ENCODE data around the gene ZNF827.

The ZNF827 gene

DNA sequence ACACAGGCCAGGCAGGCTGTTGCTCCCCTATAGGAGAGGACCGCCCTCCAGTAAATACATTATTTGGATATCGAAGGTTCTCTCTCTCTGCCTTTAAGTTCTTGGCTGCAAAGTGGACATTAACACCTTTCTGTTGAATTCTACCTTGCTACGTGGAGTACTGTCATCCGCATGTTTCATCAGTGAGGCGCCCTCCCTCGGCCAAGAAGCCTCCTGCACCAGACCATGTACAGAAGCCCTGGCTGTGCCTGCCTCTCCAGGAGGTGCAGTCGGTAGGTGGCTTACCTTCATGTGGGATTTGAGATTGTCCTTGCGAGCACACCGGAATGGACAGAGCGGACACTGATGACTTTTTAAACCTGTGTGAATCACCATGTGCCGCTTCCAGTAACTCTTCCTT is 46.7 kb downstream of the ZNF827 start:
- no peak for DNase-seq (ENCODE audit: low read depth in 2 of 2)

DNA sequence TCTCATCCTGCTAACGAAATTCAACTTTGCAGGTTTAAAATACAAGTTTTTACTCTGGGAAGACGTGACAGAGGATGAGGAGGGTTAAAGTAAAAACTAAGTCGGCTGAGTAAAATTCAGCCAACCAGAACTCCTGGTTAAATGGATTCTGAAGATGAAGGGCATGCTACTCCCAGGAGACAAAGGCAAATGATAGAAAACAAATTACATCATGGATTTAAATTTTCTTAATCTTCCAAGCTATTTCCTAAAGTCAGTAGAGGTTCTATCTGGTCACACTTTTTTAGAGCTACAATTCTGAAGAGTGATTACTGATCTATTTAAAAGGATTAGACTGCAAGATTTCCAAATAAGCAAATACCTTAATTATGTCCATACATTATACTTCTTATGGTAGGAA is 47.9 kb downstream of the ZNF827 start:
- DNase-seq (ENCODE audit: low read depth in 2 of 2) = no peak

DNA sequence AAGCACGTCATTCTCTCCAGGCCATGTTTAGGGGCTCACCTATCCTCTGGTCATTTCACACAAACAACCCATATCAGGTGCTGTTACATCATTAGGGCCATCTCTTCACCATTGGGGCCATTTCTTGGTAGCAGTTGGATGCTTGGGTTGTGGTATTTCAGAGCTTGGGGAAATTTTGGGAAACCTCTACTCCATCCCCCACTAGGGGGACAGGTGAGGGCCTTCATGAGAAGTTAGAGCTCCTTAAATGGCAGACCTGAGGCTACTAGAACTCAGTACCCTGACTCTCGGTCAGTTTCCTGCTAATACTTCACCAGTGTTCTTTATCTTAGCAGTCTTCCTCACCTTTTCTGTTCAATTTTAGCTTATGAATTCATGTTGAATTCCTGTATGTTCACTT is 50.2 kb downstream of the ZNF827 start:
- DNase-seq (ENCODE audit: low read depth in 2 of 2) = no peak

DNA sequence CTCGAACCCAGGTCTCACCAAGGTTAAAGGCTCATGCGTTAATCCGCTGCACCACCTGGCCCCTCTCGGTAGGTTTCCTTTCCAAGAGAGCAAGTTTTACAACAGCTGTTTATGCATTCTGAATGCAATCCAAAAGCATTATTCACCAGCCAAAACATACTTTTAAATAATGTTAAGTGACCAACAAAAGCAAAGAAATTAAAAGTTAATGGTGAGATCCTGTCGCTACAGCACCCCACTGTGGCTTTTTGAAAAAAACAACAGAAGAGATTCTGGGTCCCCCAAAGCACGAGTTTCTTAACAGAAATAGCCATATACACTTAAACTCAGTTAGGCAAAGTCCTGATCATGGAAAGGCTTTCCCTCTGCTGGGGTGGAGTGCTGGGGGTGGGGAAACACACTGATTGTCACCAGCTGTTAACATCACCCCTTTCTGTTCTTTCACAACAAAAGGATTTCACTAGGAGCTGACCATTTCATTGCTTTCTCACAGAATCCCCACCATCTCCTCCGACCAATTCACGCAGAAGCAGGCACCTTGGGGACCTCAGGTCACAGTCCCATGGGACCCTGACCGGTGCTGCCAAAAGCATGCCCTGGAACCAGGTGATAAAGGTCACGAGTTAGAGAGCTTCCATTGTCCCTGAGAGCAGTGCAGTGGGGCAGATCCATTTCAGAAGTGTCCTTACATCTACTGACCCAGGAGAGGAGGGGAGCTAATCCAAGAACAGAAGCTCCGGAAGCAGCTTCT is 51.2 kb downstream of the ZNF827 start:
- no peak for DNase-seq (ENCODE audit: low read depth in 2 of 2)

DNA sequence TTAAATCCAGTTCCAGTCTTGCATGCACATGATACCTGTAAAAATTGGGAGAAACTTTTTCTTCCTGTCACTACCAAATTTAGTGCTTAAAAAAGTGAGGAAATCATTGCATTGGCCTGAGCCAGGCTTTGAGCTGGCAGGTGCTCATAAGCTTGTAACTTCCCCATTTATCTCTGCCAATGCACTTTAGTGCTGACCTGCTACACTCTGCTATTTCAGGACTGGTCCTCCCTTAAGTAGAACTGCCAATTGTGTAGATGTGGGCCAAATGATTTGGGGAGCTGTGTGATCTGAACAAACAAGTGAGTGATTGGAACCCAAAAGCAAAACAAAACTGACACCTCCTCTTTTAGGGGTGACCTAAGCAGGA is 51.8 kb downstream of the ZNF827 start:
- no peak for DNase-seq (ENCODE audit: low read depth in 2 of 2)

DNA sequence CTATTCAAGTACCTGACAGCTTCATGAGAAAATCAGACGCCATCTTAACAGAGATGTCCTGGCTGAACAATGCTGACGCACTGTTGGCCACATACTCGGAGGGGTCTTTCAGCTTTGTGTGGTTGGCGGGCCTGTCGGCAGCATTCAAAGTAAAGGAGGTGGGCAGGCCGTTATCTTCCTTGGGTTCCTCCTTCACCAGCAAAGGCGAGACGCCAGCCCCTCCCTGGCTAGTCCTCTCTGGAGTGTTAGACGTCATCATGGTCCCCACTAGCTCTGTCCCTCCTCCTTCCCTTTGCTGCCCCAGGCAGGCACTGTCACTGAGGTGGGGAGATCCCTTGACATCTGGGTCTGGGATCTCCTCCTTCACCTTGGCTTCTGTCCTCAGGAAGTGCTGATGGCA is 53.0 kb downstream of the ZNF827 start:
- no peak for DNase-seq (ENCODE audit: low read depth in 2 of 2)

DNA sequence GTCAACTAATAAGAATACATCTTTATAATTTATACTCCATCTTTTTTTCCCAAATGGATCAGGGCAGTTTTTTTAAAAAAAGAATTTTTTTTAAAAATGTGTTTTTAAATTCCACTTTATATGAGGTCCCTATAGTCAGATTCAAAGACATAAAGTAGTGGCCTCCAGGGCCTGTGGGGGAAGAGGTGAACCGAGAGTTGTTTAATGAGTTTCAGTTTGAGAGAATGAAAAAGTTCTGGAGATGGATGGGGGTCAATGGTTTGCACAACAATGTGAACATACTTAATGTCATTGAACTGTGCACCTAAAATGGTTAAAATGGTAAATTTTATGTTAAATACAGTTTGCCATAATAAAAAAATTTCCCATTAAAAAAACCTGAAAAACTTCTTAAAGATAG is 53.8 kb downstream of the ZNF827 start:
- no peak for DNase-seq (ENCODE audit: low read depth in 2 of 2)

DNA sequence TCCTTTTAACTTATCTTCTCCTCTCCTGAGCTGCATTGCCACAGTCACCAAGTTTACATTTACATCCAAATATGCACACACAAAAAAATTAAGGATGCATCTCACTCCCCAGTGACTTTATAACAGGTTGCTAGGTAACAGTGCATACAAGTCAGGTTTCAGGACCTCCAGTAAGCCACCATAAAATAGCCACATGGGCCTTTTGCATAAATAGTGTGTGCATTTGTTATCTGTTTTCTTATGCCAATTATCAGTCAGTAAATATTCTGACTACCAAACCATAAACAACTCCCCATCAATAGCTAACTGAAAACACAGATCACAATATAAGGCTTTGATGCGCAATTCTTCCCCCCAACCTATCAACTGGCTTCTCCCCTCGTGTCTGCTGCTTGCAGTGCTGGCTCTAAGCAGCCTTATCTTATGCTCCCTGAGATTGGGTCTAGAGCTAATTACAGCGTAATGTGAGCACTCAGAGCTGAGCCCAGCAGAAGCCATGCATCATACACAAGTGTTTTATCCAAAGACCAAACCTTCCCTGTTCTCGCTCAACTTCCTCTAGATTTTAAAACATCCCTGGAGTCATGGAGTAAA is 55.4 kb downstream of the ZNF827 start:
- no peak for DNase-seq (ENCODE audit: low read depth in 2 of 2)

DNA sequence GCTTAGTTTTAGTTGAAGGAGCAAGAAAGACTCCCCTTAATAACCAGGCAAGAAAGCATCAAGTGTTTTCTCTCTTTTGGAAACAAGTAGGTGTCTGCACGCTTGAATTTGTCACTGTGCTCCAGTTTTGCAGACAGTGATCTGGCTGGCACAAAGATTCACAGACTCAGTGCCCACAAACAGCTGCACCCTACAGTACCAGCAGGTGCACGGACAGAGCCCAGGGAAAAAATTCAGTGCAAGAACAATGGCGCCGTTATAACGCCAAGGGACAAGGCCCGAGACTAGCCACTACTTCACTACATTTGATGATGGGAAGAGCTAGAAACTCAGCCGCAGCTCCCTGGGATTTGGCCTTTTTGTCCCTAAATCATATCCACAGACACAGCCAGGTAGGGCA is 56.0 kb downstream of the ZNF827 start:
- no peak for DNase-seq (ENCODE audit: low read depth in 2 of 2)

DNA sequence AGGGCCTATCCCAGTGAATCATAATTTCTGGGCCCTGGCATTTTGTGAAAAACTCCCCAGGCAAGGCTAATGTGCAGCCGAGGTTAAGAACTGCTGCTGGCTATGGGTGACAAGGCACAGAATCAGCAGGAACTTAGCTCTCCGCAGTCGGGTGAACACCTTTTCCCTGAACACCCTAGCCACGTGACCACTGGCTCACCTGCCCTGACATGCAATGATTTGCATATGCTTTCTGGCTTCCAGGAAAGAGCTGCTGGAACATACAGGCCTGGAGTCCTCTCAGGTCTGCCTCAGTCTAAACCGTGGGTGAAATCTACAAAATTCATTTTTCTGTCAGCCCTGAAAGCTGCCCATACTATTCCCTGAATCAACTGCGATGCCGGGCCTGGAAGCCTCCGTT is 56.6 kb downstream of the ZNF827 start:
- no peak for DNase-seq (ENCODE audit: low read depth in 2 of 2)

DNA sequence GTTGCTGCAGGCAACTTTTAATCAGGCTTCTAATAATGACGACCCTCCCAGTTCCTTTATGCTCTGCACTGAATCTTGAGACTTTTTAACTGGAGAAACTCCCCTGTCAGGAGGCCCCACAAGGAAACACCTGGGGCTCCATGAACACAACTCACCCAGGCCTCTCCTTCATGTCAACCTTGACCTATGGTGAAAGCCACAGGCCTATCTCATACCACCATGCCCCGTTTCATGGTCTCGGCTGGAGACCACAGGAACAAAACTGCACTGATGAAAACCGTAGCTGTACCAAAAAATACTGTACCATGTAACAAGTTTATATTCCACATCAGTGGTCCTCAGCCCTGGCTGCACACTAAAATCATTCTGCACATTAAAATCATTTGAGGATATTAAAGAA is 57.0 kb downstream of the ZNF827 start:
- DNase-seq (ENCODE audit: low read depth in 2 of 2) = no peak

DNA sequence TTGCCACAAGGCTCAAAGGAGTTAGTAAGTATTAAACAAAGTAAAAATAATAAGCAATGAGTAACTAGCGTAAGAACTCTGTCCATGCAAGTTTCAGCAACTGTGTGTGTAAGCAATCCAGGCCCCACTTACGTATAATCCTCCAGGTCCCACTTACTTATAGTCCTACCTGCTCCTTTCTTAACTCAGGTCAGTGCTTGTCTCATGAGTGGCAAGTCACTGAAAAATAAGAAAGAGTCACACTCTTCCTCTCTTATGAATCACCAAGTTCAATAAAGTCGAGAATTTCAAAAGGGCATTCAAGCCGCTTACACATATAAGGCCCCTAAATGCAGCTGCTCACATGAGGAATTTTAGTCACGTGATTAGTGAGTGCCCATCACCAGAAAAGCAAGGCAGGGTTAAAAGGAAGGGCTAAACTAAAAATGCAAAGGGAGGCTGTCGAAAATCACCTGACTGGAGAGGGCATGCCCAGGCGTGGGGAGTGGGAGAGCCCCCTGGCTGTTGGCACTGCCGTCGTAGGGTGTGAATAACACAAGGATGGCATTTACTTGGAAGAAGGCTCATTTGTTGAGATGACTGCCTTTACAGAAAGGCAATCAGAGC is 58.2 kb downstream of the ZNF827 start:
- no peak for DNase-seq (ENCODE audit: low read depth in 2 of 2)

DNA sequence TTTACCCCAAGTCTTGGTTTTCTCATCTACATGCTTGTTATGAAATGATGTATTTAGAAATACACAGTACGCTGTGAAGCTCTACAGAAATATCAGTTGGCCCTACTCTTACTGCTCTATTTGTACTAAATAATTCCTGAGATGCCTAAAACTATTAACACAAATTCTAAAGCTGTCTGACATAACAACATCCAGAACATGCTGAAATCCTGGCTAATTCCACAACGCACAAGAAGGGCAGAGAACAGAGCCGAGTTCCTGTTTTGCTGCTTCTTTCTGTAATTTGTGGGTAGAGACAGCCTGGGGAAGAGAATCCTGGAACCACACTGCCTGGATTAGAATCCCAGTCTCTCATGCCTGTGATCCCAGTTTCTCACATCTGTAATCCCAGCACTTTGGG is 59.0 kb downstream of the ZNF827 start:
- no peak for DNase-seq (ENCODE audit: low read depth in 2 of 2)

DNA sequence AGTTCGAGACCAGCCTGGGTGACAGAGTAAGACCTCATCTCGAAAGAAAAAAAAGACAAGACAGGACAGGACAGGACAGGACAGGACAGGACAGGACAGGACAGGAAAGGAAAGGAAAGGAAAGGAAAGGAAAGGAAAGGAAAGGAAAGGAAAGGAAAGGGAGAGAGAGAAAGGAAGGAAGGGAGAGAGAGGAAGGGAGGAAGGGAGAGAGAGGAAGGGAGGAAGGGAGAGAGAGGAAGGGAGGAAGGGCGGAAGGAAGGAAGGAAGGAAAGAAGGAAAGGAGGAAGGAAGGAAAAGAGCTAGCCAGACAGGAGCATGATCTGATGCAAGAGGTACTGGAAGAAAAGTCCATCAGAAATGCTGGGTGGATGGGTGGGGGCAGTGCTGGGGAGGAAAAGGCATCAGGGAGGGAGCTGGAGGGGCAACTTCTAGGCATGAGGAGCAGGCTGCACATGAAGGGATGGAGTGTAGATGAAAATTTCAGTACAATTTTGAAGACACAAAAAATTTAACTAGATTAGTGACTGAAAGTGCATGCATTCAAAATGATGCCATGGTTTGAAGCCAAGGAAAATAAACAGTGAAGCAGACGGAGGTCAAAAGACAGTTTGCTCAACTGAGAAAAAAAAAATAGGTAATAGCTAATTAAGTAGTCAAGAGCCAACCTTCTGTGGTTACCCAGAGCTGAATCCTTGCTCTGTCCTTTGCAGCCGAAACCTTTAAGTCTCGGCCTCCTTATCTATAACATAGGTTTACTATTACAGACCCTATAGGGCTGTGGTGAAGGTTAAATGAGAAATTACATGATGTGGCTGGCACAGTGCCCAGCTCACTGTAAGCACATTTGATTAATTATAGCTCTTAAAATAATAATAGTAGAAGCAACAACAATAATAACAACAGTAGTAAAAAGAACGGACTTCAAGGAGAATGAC is 59.9 kb downstream of the ZNF827 start:
- DNase-seq (ENCODE audit: low read depth in 2 of 2) = no peak

DNA sequence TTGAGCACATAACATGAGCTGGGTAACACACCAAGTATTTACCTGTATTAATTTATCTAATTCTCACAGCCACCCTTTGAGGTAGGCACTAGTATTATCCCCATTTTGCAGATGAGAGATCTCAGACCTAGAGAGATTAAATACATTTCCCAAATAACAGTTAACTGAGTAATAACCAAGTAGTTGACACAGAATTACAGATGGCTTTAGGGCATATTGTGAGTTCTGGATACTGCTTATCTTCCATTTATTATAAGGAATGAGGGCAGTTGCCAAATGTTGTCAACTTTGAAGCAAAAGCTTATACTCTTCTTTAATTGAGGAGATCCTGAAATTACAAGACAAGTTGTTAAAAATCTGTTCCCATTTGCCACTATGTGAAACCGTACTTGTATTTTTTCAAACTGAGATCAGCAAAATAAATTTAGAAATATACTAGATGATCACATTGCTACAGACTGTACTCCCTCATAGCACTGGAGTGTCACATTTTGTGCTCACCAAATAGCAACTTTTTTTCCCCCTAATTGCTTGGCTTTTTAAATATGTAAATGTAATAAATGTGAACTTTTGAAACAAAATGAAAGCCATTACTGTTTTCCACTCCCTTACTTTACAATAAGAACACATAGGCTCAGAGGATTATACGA is 62.0 kb downstream of the ZNF827 start:
- DNase-seq (ENCODE audit: low read depth in 2 of 2) = no peak

DNA sequence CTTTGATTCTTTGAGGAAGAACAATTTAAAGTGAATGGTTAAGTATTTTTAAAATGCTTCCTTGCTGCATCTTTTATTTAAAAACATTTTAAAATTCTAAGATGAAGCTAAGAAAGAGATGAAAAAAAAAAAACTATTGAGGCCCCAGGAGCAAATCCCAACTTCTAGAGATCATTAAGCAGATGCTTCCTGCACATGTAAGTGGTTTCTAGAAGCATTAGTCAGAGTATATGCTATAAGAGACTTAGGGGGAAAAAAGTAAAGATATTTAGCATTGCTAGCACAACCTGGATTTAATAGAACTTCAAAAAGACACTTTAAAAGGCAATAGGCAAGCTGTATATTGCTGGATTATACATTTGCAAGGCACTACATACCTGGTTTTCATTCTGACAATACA is 64.7 kb downstream of the ZNF827 start:
- no peak for DNase-seq (ENCODE audit: low read depth in 2 of 2)

DNA sequence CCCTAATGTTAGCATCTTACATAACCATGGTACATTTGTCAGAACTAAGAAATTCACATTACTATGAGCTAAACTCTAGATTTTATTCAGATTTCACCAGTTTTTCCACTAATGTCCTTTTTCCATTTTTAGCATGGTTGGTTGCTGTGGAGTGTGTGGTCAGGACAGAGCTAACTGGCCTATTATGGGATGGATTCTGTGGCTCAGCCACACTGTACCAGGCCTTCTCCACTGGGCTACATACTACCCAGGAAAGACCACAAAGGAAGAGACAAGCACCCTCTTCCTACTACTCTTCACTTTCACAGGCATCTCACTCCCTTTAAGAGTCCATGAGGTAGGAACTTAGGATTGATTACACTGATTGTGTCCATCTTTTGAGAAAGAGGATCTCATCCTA is 67.4 kb downstream of the ZNF827 start:
- DNase-seq (ENCODE audit: low read depth in 2 of 2) = no peak

DNA sequence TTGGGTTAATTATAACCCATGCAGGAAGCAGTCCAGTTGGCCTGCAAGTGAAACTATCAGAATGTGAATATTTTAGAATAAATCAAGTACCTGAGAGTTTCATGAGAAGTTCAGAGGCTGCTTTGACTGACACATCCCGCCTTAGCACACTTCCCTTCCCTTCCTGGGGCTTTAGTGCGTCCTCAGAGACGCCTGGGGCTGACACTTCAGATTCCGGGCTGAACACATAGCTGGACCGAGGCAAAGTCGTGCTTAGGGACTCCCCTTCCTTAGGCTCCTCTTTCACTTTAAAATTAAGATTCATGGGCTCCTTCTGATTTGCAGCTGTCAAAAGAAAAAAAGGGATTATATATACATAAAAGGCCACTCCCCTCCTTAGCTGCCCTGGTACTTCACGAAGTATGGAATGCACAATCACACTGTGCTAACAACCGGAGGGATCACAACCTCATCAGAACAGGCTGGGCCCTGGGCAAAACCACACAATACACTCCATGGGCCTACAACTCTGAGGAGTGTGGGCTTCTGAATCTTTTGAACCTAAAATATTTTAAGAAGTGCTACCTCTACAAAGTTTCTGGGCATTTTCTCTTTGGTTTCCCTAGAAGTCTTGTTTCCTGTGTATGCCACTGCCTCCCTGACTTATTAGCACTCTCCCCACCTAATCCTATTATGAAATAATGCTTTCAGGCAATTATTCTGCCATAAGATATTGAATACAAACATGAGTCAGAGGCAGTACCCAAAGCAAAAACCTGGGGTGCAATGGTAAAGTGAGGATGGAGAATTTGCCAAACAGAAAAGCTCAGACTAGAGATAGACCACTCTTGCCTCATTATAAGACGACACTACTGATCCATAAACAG is 68.2 kb downstream of the ZNF827 start:
- no peak for DNase-seq (ENCODE audit: low read depth in 2 of 2)

DNA sequence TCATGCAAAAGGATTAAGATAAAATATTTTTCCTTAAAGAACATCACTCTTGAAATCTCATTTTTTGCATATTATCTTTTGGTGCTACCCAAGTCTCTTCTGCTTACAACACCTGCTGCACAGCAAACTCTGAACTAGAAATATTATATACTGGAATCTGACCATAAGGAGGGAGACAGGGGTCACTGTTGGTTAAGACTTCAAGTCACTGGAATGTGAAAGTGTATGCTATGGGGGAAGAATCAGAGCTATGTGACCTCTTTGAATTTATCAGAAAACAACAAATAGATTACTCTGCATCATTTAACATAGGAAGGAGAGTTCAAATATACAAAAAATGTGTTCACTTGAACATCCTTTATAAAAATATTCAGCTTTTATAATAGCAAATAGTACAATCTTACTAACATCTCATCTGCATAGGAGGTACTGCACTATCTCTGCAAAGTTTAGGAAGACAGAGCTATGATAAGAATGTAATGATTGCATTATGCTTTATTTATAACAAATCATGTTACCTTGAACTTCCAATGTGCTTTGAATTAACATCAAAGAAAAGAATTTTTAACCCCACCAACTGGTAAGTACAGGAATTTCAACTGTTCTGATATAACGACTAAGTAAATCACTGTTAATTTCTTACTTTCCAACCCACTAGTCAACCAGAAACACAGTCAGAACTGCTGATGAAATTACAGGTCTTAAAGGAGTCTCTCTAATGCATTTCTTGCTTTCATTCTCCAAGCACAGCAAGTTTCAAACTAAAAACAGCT is 69.8 kb downstream of the ZNF827 start:
- DNase-seq (ENCODE audit: low read depth in 2 of 2) = no peak

DNA sequence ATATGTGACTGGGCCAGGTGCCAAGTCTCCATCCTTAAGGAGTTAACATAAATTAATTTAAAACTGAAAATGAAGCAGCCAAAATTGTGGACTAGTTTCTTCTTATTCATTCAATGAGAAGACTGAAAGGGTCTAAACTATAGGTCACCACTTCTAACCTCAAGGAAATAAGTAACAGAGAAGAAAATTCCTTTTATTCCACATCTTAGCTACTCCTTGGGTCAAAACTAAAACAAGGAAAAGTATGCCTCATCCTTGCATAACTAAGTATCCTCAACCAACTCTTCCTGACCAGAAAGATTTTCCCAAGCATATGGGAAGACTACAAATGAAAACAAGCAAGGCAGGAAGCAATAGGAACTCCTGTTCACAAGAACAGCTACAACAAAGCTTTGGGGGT is 71.2 kb downstream of the ZNF827 start:
- no peak for DNase-seq (ENCODE audit: low read depth in 2 of 2)
